GM12891 (cell line): ENCODE measurements around the gene EDN1.

Experiments used
- PAX5 ChIP-seq: IDR thresholded peaks from 2 replicates; pipeline ENCODE4 v1.6.1; 2011; ENCODE audit warnings: low read length, moderate library complexity, mild to moderate bottlenecking; ENCODE audit not compliant: insufficient read depth, severe bottlenecking
- POLR2A ChIP-seq: IDR thresholded peaks from 2 replicates; pipeline ENCODE4 v1.6.1; 2011; ENCODE audit warnings: low read depth, low read length, control low read depth
- POLR2AphosphoS5 ChIP-seq: IDR thresholded peaks from 2 replicates; pipeline ENCODE4 v1.6.1; 2011; ENCODE audit warnings: low read depth, low read length, control low read depth
- SPI1 ChIP-seq: IDR thresholded peaks from 2 replicates; pipeline ENCODE4 v1.6.1; 2011; ENCODE audit warnings: low read depth, low read length, control low read depth
- TAF1 ChIP-seq: IDR thresholded peaks from 2 replicates; pipeline ENCODE4 v1.6.1; 2011; ENCODE audit warnings: low read depth, low read length, control low read depth

DNA sequence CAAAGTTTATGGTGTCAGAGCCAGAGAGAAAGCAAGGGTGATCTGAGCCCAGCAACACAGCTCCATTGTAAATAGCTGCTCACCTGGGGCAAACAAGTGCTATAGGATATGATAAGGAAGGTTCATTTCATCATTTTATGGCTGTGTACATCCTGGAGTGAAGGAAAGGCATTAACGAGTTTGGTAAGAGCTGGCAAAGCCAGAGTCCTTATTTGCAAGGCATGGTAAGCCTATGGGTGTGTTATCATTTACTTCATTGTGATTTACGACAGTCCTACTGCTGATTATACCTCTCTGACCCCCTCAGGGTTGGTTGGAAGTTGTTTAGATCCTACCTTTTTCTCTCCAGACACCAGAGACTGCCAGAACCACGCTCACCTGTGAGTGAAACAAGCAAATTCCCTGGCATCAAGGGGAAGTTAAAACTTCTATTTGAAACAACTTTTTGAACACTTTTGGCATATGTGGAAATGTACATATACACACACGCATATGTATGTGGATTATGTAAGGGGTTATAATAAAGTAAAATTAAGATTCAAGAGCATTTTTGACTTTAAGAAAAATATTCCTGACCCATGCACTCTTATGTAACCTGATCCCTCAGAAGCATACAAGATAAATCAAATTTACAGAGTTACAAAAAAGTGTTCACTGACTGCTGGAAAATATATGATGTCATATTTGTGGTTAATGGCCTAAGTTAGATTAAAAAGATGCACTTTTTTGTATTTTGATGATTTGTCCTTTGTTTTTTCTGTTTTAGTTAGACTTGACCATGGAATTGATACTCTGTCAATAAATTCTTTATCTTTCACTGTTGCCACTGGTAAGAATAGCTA lies 40.4 kb upstream of the EDN1 start:
- TF ChIP-seq POLR2A (no peak), SPI1 (no peak), TAF1 (no peak), POLR2AphosphoS5 (no peak), PAX5 (no peak)
